Islet precursor cell (in vitro differentiated cells): ENCODE data around the gene CCDC146.
"Not testable (repeated sequence)": the region's sequence is repeated elsewhere in the genome, so short reads cannot be mapped to it uniquely, and the experiment has no call there.

Experiments used
- DNase-seq: peaks from one replicate; pipeline ENCODE4 v3.0.0-alpha.2; 2018

CCDC146 gene

GRCh38 chr7:77248154-77248553 is 125.7 kb downstream of the CCDC146 start:
- no peak for DNase-seq

GRCh38 chr7:77252506-77252905 is 130.1 kb downstream of the CCDC146 start:
- no peak for DNase-seq

- no peak for DNase-seq
Observed at GRCh38 chr7:77253151-77253550, 130.7 kb downstream of the CCDC146 start.

- DNase-seq: no peak
Observed at GRCh38 chr7:77254429-77254828, 132.0 kb downstream of the CCDC146 start.

DNA sequence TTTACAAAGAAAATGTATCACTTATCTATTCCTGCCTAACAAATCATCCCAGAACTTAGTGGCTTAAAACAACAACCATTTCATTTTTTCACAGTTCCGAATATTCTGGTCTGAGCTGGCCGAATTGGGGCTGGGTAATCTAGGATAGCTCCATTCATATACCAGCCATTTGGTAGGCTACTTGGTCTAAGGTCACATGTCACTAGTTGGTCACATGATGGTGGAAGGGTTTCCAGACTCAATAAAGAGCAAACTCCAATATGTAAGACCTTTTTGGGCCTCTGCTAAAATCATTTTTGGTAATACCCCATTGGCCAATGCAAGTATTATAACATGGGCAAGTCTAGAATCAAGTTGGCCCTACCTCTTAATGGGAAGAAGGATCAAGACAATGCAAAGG is 132.5 kb downstream of the CCDC146 start:
- no peak for DNase-seq

DNA sequence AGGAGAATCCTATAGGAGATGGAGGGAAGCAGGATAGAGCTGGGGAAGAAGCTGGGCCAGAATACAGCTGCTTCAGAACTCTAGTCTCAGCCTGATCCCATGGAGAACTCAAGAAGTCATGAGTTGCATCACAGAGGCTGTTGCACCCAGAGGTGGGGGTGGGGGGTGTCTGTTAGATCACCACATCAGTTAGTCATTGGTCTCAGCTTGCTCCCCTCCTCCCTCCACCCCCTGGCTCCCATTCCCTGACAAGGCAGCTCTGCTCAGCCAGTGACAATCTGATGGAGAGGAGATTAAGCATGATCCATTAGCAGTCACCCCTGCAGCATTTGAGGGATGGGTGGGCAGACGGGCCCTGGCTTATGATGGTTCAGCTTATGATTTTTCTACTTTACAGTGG is 135.6 kb downstream of the CCDC146 start:
- no peak for DNase-seq

GRCh38 chr7:77258593-77258992 is 136.2 kb downstream of the CCDC146 start:
- no peak for DNase-seq

- no peak for DNase-seq
Observed at GRCh38 chr7:77262316-77262715, 139.9 kb downstream of the CCDC146 start.

DNA sequence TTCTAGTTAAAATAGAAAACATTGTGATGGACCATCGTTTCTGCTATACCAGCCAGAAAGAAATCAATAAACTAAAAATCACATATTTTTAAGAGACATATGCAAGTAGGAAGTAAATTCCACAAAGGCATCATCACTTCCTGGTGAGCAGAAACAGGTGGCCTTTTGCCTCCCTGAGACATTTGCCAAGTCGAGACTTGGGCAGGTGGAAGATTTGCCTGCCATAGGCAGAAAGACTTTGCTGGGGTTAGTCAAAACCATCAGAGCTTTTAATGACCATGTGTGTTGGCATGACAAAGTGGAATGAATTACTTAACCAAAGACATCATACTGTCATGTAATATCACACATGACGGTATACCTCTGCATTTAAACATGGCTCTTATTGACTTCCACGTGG is 143.3 kb downstream of the CCDC146 start:
- no peak for DNase-seq

- DNase-seq: no peak
Observed at GRCh38 chr7:77266291-77266794, 143.9 kb downstream of the CCDC146 start.

DNA sequence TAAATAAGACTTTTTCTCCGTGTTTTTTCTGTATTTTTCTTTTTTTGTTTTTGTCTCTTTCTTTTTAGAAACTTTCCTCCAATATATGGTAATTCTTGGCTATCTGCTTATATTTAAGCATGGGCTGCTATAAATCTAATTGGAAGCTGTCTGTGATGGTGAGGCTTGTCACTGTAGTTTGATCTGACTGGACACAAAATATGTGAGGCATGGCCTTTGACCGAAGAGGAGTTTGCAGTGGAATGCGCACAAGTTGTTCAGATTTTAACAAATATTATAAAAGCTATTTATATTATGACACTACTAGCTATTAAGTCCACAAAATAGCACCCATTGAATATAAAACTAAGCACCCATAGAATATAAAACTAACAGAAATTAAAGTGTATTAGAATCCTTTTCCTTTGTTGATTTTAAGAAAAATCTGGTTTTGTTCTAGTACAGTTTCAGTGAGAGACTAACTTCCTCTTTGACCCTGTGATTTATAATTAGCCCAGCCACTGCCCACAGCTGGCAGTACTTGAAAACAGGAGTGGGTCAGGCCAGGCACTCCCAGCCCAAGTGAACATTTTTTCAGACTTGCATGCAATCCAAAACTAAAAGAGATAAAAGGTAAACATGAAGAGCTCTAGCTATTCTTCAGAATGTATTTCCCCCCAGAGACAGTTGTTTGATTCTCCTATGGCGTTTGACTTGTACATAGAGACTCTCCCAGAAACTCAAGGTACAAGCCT is 147.1 kb downstream of the CCDC146 start:
- no peak for DNase-seq

DNA sequence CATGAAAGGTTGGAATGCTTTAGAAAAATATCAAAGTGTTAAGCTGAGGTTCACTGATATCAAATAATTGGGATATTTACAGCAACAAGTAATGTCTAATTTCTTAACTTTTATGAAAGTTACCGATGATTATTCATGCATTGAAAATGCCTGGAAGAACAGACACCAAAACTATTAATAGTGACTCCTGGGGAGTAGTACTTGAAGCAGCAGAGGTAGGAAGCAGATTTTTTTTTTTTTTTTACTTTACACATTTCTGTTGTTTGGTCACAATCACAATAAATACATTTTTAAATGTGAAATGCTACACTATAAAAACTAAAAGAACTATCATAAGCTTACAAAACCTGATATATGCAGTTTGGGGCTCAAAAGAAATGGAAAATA is 147.7 kb downstream of the CCDC146 start:
- no peak for DNase-seq

GRCh38 chr7:77271766-77272165 is 149.4 kb downstream of the CCDC146 start:
- DNase-seq: no peak

GRCh38 chr7:77275663-77276062 is 153.2 kb downstream of the CCDC146 start:
- DNase-seq: not testable (repeated sequence)

- no peak for DNase-seq
Observed at GRCh38 chr7:77276120-77276519, 153.7 kb downstream of the CCDC146 start.

DNA sequence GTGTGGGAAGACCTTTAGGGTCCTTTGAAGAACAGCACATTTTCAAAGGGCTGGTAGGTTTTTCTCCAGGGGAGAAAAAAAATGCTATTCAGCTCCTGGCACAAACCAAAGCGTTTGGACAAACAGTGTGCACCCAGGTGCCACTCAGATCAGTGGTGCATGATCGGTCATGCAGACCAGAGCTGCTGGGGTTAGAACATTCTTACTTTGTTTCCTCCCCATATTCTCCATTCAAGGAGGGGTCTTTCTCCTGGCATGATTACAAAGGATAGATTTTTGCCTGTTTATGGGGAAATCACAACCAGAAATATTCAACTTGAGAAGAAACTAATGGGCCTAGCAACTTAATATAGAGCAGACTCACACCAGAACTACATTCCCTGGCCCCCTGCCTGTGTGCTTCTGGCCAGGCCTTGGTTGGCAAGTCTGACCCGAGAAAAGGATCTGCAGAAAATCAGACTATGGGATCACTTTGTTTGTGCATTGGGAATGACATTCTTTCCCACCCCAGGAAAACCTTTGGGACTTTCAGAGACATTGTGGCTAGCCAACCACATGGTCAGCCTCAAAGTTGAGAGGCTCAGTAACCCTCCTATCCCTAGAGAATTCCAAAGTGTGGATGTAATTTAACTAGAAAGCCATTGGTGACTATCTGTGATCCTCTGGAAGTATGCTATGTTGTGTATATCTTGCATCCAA is 159.5 kb downstream of the CCDC146 start:
- DNase-seq: no peak

DNA sequence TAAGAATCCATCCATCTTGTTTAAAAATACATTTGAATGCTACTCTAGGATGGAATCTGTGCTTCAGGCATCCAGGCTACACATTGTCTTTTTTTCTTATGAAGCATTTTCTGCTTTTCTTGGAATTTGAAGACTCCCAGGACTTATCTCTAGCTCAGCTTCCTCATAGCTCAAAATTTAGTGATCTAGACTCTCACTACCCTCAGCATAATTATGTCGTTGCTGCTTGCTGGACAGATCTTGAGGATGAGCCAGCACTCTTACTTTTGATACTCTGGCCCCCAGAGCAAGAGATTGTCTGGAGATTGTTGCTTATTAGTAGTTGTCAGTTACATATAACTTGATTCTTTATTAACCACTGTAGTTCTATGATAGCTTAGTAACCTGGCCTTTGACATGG is 160.5 kb downstream of the CCDC146 start:
- DNase-seq: no peak

DNA sequence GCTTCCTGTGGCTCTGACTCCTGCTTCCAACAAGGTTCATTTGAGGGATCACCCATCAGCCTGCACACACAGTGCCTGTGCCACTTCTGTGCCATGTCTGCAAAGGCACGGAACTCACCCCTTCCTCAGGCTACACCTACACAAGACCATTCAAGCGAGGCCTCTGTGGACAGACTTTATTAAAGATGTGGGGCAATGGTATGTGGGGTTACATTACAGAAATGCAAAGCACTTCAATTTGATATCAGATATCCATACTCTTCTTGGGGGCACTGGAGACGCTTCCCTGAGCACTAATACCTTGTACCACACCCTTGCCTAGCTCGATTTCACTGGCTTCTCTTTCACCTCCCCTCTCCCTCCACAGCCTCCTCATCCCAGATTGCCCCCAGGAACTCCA is 161.6 kb downstream of the CCDC146 start:
- DNase-seq: no peak

- DNase-seq: no peak
Observed at GRCh38 chr7:77284616-77285015, 162.2 kb downstream of the CCDC146 start.

DNA sequence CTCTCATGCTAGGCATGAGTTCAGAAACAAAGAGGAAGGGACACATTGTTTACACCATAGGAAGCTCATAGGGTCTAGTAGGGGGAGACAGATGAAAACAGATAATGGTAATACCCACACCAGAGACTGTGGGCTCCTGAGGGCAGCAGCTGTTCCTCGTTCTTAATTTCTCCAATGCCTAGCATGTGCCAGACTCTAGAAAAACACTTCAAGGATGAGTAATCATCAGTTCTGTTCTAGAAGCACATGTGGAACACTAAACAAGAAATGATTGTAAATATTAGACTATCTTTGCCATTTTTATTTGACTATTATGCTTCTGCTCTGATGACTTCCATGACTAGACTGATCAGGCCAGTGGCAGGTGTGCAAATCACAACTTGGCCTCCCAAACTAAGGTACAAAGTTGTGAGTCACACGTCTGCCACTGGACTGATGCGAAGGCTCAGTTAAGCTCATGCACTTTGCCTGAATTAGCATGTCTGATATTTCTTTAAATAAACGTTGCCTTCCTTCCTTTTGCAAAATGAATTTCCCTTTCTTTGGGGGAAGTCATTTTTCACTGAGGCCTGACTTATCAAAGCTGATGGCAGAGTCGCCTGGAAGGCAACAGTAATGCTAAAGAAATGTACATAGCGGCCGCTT is 166.4 kb downstream of the CCDC146 start:
- DNase-seq: no peak

- no peak for DNase-seq
Observed at GRCh38 chr7:77289387-77289786, 167.0 kb downstream of the CCDC146 start.

DNA sequence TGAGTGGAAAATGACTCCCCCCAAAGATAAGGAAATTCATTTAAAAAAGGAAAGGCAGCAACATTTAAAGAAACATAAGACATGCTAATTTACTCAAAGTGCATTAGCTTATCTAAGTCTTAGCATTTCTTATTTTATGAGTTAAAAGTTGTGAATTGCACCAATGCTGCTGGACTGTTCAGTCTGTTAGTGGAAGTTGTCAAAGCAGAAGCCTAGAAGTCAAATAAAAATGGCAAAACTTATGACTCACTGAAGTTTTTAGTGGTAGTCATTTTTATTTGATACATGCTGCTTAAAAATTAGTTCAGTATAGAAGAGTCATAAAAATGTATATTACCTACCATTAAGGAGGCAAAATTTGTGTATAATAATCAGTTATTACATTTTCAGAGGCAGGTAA is 168.0 kb downstream of the CCDC146 start:
- no peak for DNase-seq

GRCh38 chr7:77293046-77293445 is 170.6 kb downstream of the CCDC146 start:
- DNase-seq: no peak

- DNase-seq: no peak
Observed at GRCh38 chr7:77295549-77295948, 173.1 kb downstream of the CCDC146 start.
